CD4-positive, alpha-beta T cell (primary cell): ENCODE measurements around the gene VAV1. TPM values are rescaled to one million over a fixed set of nuclear protein-coding genes. Genes with fewer than 3 reads are reported as not detected.

Source experiments
- ATAC-seq: fragments of 200-7000 bp; cut with Tn5 transposase; one replicate; pipeline ENCODE4 v1.10.0; 2022; ENCODE audit warnings: mild to moderate bottlenecking; ENCODE audit not compliant: poor library complexity
- CTCF ChIA-PET: fragments of 350-600 bp; sonication (Branson Sonifier 250); formaldehyde crosslinking; loops from one replicate; lab custom pipeline; 2021; ENCODE audit warnings: antibody characterized with exemption, inconsistent platforms; lab: Charles Lee
- POLR2A ChIA-PET: fragments of 350-600 bp; sonication (Branson Sonifier 250); formaldehyde crosslinking; loops from one replicate; lab custom pipeline; 2021; ENCODE audit warnings: antibody characterized with exemption, inconsistent platforms; lab: Charles Lee
- DNase-seq, 14 experiments: peaks; one replicate each; pipeline ENCODE4 v3.0.0-alpha.2; 2013 to 2020; ENCODE audit warnings: mixed read lengths in 2 of 14
- H3K27ac ChIP-seq, 2 donors: one replicate each; pipeline versions ENCODE4 v1.5.1 to v1.7.0; 2013; ENCODE audit warnings: low read length in 2 of 2, low read depth in 1 of 2, mild to moderate bottlenecking in 1 of 2
- H3K27me3 ChIP-seq, 2 experiments: 1 replicate in 1 of 2; 2 replicates in 1 of 2; pipeline versions ENCODE4 v1.6.1 to v1.7.0; 2013; ENCODE audit warnings: low read length in 2 of 2, control low read depth in 1 of 2, mild to moderate bottlenecking in 1 of 2, moderate library complexity in 1 of 2; ENCODE audit not compliant: insufficient read depth in 2 of 2, control insufficient read depth in 1 of 2
- H3K36me3 ChIP-seq: one replicate; pipeline ENCODE4 v1.6.1; 2013; ENCODE audit warnings: low read length, control low read depth; ENCODE audit not compliant: insufficient read depth
- H3K4me1 ChIP-seq: one replicate; pipeline ENCODE4 v1.6.1; 2013; ENCODE audit warnings: low read length, control low read depth; ENCODE audit not compliant: insufficient read depth
- H3K4me3 ChIP-seq: one replicate; pipeline ENCODE4 v1.5.1; 2013; ENCODE audit warnings: mild to moderate bottlenecking, low read length, moderate library complexity
- H3K9me3 ChIP-seq, 2 experiments: 1 replicate in 1 of 2; 2 replicates in 1 of 2; pipeline versions ENCODE4 v1.6.1 to v1.7.0; 2013; ENCODE audit warnings: low read length in 2 of 2, mild to moderate bottlenecking in 2 of 2, control low read depth in 1 of 2, moderate library complexity in 1 of 2; ENCODE audit not compliant: control insufficient read depth in 1 of 2, insufficient read depth in 1 of 2
- H3K27ac Mint-ChIP-seq: one replicate; pipeline ENCODE4 v1.8.0; 2020; ENCODE audit warnings: mixed read lengths
- H3K27me3 Mint-ChIP-seq: one replicate; pipeline ENCODE4 v1.8.0; 2021; ENCODE audit warnings: mixed read lengths
- H3K36me3 Mint-ChIP-seq: one replicate; pipeline ENCODE4 v1.8.0; 2021; ENCODE audit warnings: low read depth, mixed read lengths
- H3K4me1 Mint-ChIP-seq: one replicate; pipeline ENCODE4 v1.8.0; 2021; ENCODE audit warnings: low read depth, mixed read lengths
- H3K4me3 Mint-ChIP-seq: one replicate; pipeline ENCODE4 v1.8.0; 2020; ENCODE audit warnings: mild to moderate bottlenecking, mixed read lengths
- H3K9me3 Mint-ChIP-seq: one replicate; pipeline ENCODE4 v1.8.0; 2020; ENCODE audit warnings: mixed read lengths
- CTCF ChIP-seq: fragments of 200-600 bp; IDR thresholded peaks from one replicate; pipeline ENCODE4 v1.8.0; 2022; ENCODE audit warnings: antibody characterized with exemption, mild to moderate bottlenecking
- intact Hi-C, 2 experiments: fragments of 100-400 bp; cut with DNase I in 1 of 2; cut with micrococcal nuclease in 1 of 2; formaldehyde crosslinking; loops; one replicate each; pipeline versions ENCODE4 v1.15.1 to v1.9.0; 2023 to 2025; cut with DNase I, micrococcal nuclease
- total RNA-seq, 174 experiments: library from RNA in 2 of 174; stranded (reverse) in 2 of 174; gene quantifications; one replicate each; pipeline ENCODE4 v1.2.3 and lab custom pipeline; 2021 to 2026

The VAV1 gene
- total RNA-seq, 2 experiments from 2014 or later, result 70.0 to 70.1 TPM

- peaks cover 0 to 5% of the 10 kb centered on the region in 2 experiments for H3K9me3 ChIP-seq
- H3K27me3 ChIP-seq, result no peaks in the 10 kb centered on the region
- DNase-seq (no peak), ATAC-seq (no peak)
- intact Hi-C loops, result no loop called here
- CTCF ChIA-PET, result interaction anchor here (0.5 kb wide), 1 partner anchor 9 kb away, joined by 4 read pairs; no protein-coding TSS in a partner anchor
- H3K36me3 ChIP-seq, result no peaks in the 10 kb centered on the region
- Mint-ChIP-seq H3K27ac (no peak overlapping the region), H3K4me3 (no peak overlapping the region), H3K9me3 (no peaks in the 10 kb centered on the region), H3K4me1 (peaks cover 31% of the 10 kb centered on the region), H3K27me3 (no peaks in the 10 kb centered on the region), H3K36me3 (no peaks in the 10 kb centered on the region)
- H3K4me3 ChIP-seq, result no peak overlapping the region
- no peak overlapping the region for H3K27ac ChIP-seq
- POLR2A ChIA-PET, result interaction anchor here (0.7 kb wide), 1 partner anchor 10 kb away, joined by 3 read pairs; no protein-coding TSS in a partner anchor
- H3K4me1 ChIP-seq, result peaks cover 7% of the 10 kb centered on the region
- TF ChIP-seq CTCF, result no peak
These were observed 101.4 kb downstream of the VAV1 start for GRCh38 chr19:6873708-6874431.

DNA sequence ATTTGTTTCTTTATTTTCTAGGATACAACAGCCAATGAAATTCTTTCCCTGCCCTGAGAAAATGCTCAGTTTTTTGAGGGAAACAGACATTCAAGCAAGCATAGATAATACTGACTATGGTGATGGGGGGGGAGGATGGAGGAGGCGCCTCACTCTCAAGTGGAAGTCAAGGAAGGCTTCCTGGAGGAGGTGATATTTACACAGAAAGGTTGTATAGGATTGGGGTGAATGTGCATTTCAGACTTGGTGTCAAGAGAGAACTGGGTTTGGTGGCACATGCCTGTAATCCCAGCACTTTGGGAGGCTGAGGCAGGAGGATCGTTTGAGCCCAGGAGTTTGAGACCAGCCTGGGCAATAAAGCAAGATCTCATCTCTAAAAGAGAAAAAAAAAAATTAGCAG lies 102.7 kb downstream of the VAV1 start:
- H3K4me3 ChIP-seq, result no peak overlapping the region
- Mint-ChIP-seq H3K27ac (no peak overlapping the region), H3K4me3 (no peak overlapping the region), H3K4me1 (peaks cover 21% of the 10 kb centered on the region), H3K36me3 (no peaks in the 10 kb centered on the region), H3K27me3 (no peaks in the 10 kb centered on the region), H3K9me3 (no peaks in the 10 kb centered on the region)
- no peak for DNase-seq
- no peaks in the 10 kb centered on the region for H3K27me3 ChIP-seq
- no peaks in the 10 kb centered on the region for H3K36me3 ChIP-seq
- ChIA-PET POLR2A (interaction anchor here (0.8 to 1.0 kb wide), 2 partner anchors 12 to 16 kb away, joined by 4 to 7 read pairs; no protein-coding TSS in a partner anchor), CTCF (no interaction called here)
- TF ChIP-seq CTCF, result no peak
- H3K4me1 ChIP-seq, result peaks cover 7% of the 10 kb centered on the region
- intact Hi-C loops, result no loop called here
- no peak overlapping the region for H3K27ac ChIP-seq
- peaks cover 0 to 5% of the 10 kb centered on the region in 2 experiments for H3K9me3 ChIP-seq
- ATAC-seq, result no peak

DNA sequence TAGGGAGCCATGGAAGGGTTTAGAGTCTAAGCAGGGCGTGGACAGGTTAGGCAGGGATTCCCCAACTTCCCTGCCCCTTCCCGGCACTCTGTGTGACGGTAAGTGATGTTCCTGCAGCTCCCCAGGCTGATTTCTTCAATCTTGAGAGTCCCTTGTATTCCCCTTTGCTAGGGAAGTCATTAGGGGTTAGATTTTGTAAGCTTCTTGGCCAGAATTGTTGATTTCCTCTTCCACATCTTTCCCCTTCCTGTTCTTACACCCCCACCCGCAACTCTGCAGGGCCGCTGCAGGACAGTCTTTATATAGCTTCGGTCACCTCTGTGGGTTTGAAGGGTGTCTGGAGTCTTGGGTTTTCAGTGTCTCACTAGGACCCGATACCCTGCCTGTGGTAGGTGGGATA lies 104.2 kb downstream of the VAV1 start:
- Mint-ChIP-seq H3K27me3 (no peaks in the 10 kb centered on the region), H3K4me1 (peaks cover 21% of the 10 kb centered on the region), H3K4me3 (no peak overlapping the region), H3K27ac (no peak overlapping the region), H3K9me3 (no peaks in the 10 kb centered on the region), H3K36me3 (no peaks in the 10 kb centered on the region)
- Histone ChIP-seq H3K4me1 (peaks cover 7% of the 10 kb centered on the region), H3K27ac (no peak overlapping the region), H3K4me3 (no peak overlapping the region), H3K36me3 (no peaks in the 10 kb centered on the region), H3K27me3 (no peaks in the 10 kb centered on the region), H3K9me3 (no peaks in the 10 kb centered on the region)
- POLR2A ChIA-PET, result interaction anchor here (0.6 kb wide), 1 partner anchor 13 kb away, joined by 3 read pairs; no protein-coding TSS in a partner anchor
- ATAC-seq (no peak), DNase-seq (peak in 1 of 14 experiments; percentile 26)
- TF ChIP-seq CTCF, result no peak
- intact Hi-C loops, result no loop called here
- CTCF ChIA-PET, result no interaction called here
